HTERT RPE-1 (cell line): ENCODE results near the gene TRMT2B.
"Not testable (repeated sequence)": the region's sequence is repeated elsewhere in the genome, so short reads cannot be mapped to it uniquely, and the experiment has no call there.

Source experiments
- in situ Hi-C: fragments of 300-500 bp; cut with MboI; formaldehyde crosslinking; loops from 4 replicates; pipeline ENCODE4 v1.14.3; 2020; ENCODE audit warnings: low sequenced_read_pairs

The TRMT2B gene, protein sequence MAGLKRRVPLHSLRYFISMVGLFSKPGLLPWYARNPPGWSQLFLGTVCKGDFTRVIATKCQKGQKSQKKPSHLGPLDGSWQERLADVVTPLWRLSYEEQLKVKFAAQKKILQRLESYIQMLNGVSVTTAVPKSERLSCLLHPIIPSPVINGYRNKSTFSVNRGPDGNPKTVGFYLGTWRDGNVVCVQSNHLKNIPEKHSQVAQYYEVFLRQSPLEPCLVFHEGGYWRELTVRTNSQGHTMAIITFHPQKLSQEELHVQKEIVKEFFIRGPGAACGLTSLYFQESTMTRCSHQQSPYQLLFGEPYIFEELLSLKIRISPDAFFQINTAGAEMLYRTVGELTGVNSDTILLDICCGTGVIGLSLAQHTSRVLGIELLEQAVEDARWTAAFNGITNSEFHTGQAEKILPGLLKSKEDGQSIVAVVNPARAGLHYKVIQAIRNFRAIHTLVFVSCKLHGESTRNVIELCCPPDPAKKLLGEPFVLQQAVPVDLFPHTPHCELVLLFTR

DNA sequence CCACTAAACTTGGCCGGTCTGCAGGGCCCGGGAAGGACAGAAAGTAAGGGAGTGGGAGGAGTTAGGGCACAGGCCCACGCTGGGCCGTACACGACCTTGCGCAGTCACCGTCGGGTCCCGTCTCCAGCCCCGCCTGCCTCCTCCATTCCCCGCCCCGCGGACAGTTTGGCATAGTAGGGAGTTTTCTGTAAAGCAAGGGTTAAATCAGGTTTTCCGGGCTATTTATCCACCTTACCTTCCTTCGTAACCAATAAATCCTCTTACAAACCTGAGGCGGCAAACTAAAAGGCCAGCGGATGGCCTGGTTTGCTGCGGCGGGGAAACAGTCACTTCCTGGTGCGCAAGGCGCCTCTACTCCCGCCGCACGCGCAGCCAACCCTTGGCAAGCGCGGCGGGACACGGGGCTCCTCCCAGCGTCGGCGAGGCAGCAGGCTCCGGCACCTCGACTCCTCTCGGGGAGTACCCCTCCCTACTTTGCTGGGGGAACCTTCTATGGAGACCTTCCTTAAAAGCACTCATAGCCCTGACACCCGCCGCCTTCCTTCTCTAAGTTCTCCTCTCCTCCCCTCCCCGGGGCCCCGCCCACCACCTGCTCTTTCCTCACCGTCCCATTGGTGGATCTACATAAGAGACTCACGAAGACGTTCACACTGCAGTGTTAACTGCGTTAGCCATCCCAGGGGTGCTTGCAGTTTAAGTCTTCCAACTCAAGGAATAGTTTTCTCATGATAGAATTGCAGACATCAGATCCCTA is at the start of gene TRMT2B:
Gene TRMT2B (minus strand): TSS at position 563 of the 754 bp plus-strand sequence. CDS start 9,822 bp downstream, outside the sequence.
- in situ Hi-C loops = no loop called here

DNA sequence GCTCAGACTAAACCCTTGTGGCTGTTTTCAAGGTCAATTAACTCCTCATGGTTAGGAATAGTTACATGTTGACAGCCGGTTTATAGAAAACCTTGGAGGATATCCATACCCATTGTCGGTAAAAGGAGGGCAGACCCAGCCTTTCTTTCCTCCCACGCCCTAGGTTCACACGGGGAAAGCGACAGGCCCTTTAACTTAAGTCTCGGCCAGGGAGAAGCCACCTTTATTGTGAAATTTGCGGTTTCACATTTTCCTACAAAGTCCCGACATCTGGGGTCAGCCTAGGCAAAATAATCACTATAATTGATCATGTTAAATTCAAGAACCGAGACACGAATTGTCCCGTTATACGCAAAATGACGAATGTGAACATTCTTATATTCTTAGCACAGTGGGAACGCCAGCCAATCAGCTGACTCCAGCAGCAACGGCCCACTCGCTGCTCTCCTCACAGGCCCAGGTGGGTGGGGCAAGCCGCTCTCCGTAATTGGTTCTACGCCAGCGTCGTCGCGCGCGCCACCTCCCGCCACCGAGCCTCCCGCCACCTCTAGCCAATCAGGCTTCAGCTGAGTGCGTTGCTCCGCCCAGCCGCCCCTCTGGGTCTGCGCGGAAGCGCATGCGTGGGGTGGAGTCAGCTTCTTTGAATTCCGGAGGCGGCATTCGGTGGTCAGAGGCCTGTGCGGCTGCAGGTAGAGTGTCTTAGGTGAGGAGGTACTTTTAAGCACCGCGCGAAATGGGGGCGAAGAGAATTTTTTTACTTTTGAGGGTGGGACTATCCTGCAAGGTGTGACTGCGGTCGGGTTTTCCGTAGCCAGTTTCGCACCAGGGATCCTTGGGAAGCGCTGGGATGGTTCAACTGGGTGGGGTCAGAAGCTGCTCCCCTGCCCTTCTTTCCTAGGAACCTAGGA is 45.9 kb upstream of the TRMT2B start, which contains the start of gene CENPI:
Gene CENPI (plus strand): TSS at position 659 of the 908 bp plus-strand sequence. CDS start 2,867 bp downstream, outside the sequence.
- in situ Hi-C loops = no loop called here

DNA sequence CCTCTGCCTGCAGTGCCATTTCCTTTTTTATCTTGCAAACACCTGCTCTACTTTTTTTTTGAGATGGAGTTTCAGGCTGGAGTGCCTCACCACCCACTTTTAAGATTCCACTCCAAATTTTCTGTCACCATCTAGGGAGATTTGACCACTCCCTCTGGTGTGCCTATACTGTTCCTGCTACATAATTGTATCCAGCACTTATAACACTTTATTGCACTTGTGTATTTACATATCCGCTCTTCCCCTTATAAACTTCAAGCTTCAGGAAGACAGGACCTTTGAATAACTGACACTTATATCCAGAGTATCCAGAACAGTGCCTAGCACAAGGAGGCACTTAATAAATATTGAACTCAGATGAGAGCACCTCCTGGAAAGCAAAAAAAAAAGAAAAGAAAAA is 39.9 kb upstream of the TRMT2B start:
- in situ Hi-C loops = no loop called here

DNA sequence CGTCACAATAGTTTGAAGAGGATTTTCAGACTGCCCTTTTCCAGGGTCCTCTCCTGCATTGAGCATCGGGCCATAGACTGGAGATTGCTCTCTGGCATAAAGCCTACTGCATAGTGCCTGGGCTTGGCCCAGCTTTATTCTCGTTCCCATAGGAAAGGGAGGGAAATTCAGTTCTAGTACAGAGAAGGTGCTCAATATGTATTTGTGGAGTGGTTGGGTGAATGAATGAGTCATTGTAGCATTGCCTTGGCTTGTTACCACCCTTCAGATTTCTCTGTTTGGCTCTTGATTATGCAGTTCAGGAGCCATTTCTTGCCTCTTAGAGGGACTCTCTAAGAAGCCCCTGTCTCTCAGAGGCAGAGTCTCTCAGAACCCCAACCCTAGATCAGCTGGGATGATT is 29.3 kb upstream of the TRMT2B start:
- in situ Hi-C loops = no loop called here

DNA sequence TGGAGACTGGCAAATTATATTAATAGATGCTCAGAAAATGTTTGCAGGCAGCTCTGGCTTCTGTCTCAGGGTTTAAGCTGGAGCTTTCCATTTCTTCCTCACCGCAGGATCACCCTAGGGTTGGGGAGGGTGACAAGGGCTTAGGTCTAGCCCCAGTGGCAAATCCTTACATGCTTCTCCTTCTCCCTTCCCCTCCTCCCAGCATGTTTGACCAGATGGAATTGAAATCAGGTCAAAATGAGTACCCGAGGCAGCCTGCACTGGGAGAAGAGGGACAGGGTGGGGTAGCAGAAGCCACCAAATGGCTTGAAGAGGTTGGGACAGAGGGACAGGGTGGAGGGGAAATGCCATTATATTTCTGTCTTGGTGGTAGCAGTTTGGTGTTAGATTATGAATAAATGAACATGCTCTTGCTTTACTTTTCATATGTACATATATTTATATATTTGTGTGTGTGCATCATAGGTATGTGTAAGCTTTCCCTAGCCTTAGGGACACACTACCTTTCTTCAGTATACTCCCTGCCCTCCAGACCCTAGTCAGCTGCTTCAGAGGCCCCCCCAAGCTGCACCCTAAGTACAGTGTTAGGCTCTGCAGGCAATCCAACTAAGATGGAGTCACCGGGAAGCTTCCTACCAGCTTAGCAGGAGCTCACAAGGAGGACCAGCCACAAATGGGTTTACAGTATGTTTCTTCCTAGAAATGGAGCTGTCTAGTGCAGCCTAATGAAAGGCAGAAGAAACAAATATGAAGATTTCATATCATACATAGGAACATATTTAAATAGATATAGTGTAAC is 28.6 kb upstream of the TRMT2B start:
- in situ Hi-C loops = no loop called here

DNA sequence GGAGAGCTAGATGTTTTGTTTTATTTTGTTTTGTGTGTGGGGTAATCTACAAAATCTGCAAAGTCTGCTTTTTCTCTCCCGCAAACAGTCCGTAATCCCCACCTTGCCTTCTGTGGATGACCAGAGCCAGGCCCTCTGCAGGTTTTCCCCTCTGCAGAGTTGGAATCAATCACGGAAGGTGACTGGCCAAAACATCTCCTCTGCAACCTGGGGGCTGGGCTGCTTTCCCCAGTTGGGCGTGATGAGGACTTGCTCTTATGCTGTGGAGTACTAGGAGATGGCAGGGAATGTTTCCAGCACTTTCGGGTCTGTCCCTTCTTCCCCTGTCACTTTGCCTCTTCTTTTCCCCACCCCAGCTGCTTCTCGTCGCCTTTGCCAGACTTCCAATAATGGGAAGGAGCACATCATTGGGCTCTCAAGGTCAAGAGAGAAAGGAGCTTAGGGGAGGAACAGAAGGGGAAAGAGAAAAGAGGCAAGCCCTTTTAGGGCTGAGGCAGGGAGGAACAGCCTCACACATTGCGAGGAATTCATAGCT is 27.9 kb upstream of the TRMT2B start:
- in situ Hi-C loops = no loop called here

DNA sequence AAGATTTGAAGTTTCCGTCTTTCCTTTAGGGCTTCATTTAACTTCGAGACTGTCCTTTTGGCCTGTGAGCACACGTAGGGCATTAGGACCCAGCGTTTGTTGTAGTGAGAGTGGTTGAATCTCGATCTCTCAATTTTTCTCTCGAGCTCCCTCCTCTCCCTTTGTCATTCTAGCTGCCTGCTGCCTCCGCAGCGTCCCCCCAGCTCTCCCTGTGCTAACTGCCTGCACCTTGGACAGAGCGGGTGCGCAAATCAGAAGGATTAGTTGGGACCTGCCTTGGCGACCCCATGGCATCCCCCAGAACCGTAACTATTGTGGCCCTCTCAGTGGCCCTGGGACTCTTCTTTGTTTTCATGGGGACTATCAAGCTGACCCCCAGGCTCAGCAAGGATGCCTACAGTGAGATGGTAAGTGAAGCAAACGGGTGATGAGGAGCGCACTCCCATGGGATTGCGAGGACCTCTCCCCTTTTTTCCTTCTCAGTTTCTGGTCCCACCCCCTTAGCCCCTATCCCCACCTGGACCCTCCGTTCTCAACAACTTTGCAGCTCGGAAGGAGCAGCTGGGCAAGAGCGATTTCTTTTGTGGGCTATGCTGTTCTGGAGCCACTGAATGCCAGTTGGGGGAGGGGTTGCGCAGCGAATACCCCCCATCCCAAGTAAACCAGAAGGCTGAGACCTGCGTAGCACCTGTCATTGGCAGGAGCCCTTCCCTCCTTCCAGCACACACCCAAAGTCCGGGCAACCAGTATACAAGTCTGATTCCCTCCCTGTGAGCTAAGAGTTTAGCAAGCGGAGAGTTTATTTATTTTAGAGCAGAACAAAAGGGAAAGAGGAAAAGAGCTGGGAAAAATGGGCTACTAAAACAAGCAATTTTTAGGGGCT is 27.0 kb upstream of the TRMT2B start, which contains the start of gene TMEM35A:
Gene TMEM35A (plus strand): TSS at position 164 of the 883 bp plus-strand sequence. CDS start 124 bp downstream, at position 288.
- in situ Hi-C loops = no loop called here

DNA sequence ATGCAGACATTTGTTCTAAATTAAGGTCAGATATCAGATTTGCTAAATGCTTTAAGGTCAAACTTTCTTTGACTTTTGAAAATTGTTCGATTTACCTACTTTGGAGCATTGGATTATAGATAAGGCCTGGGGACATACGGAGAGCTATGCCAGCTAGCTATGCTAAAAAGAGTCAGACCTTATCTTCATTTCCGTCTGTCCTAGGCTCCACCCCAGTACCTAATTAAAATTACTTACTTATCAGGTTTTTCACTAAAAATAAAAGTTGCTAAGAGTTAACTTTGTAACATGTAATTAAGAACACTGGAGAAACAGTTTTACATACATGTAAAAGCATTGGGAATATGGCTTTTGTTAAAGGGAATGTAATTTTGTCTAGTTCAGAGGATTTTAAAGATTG is 19.7 kb upstream of the TRMT2B start:
- in situ Hi-C loops = no loop called here

DNA sequence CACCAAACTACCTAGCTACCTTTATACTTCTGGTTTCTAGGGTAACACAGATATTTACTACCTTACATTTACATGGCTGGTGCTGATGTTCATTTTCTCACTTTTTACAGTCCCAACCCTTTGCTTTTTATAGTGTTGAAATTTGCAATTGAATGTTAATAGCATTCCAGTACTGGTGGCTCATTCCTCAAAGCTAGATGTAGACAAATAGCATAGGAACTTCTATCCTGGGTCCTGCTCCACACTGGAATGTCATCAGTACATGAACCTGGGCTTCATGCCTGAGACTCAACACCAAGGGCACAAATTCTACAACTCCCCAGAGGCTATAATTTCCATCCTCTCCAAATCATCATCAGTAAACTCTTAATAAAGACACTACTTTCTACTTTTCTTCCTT is 10.3 kb upstream of the TRMT2B start:
- in situ Hi-C loops = no loop called here

DNA sequence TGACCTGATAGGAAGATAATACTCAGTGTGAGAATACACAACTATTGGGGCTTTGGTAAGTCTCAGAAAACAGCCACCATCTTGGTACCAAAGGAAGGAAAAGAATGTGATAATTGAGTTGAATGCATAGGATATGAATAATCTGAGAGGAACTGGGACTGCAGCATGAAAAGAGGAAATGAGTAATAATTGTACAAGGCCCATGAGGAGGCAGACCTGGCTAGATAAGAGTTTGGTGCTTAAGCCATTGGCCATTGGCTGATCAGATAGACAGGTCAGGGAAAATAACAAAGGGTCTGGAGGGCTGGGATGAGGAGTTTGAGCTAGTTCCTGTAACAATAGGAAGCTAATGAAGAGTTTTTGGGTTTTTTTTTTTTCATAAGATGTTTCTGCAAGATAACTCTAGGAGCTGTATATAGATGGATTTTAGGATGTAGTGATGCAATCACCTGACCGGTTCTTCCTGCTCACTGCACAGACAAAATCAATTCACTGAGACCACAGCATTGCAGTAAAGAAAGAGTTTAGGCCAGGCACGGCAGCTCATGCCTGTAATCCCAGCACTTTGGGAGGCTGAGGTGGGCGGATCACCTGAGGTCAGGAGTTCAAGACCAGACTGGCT is 5.3 kb upstream of the TRMT2B start:
- in situ Hi-C loops = no loop called here

DNA sequence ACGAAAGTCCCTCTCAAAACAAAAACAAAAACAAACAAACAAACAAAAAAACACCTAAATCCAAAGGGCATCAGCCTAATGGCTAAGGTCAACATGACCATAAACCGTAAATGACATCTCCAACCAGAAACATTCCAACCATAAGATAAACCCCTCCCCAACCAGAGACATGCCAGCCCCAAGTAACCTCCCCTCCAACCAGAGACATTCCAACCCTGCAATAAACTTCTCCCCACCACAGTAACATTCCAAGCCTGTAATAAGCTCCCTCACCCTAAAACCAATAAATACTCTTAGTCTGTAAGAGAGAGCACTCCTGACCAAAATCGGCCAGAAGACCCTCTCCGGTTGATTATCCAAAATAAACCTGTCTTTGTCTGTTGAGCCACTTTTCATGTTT is 4.6 kb upstream of the TRMT2B start:
- in situ Hi-C loops = not testable (repeated sequence)

DNA sequence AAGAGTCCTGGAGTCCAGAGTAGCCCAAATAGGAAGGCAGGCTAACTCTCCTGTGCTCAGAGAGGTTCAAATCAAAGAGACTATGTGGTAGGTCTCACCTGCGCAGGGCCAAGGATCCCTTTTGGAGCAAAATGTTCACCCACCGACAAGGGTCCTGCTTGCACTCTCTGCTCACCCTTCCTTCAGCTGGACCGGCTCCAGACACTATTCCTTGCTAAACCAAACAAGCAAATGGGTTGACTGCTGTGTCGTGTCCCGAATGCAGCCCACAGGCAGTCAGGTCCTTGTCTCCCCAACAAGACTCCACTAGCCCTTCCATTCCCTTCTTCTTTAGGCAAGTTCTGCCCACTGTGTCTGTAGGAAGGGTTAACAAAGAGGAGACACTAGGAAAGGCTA is 760 bp downstream of the TRMT2B start:
- in situ Hi-C loops = no loop called here

DNA sequence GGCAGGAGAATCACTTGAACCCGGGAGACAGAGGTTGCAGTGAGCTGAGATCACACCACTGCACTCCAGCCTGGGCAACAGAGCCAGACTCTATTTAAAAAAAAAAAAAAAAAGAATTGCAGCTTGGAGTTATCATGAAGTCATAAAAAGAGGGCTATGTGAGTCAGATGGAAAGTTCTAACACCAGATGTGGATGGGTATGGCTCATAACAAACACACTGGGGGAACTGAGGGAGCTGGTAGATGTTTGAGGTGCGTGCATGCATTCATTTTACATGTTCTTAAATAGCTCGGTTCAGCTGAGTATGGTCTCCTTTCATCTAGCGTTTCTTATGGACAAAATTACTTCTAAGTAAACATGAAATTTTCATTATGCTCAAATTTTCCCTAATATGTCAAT is 11.7 kb downstream of the TRMT2B start:
- in situ Hi-C loops = no loop called here

DNA sequence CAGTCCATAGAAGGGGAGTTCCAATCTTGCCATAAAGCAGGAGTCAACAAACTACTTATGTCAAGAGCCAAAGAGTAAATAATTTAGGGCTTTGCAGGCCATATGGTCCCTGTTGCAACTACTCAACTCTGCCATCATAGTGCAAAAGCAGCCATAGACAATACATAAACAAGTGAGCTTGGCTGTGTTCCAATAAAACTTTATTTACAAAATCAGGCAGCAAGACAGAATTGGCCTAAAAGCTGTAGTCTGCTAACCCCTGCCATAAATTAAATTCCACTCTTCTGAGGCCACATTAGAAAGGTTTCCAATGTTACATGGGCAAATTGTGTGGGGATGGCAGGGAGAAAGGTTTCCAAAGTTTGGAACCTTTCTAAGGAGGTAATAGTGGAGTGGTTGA is 14.7 kb downstream of the TRMT2B start:
- in situ Hi-C loops = no loop called here

DNA sequence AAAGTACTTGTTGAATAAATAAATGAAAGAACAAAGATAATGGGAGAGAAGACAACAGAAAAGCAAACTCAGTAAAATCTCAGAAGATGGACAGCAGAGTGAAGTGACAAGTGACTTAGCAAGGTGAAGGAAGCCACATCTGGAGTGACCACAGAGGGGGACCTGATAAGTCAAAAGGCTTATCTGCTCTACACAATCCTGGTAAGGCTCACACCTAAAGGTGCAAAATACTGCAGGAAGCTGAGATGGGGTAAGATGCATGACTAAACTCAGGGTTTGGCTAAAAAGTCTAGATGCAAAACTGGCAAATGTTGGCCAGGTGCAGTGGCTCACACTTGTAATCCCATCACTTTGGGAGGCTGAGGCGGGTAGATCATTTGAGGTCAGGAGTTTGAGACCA is 22.2 kb downstream of the TRMT2B start:
- in situ Hi-C loops = no loop called here

DNA sequence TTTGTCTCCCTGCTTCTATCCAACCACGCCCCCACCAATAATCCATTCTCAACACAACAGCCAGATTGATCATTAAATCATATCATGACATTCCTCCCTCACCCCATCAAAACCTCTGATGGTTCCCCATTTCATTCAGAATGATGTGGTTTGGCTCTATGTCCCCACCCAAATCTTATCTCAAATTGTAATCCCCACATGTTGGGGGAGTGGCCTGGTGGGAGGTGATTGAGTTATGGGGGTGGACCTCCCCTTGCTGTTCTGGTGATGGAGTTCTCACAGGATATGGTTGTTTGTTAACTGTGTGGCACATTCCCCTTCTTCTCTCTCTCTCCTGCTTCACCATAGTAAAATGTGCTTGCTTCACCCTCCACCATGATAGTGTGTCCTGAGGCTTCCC is 23.3 kb downstream of the TRMT2B start:
- in situ Hi-C loops = no loop called here

DNA sequence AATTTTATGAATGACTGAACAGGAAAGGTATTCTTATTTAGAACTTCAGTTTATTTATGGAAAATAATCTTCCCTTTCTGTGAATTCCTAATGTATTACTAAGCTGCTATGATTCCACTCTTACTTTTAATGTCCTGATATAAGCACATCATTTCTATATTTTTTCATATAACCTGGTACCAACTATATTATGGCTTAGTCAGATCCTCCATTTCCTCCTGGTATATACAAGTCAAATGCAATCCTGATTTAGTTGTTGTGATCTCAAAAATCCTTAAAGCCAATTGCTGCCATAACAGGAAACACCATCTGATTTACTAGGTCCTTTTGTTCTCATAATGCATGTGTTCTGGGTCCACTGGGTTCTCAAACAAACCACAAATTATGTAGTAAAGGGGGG is 26.8 kb downstream of the TRMT2B start:
- in situ Hi-C loops = no loop called here

DNA sequence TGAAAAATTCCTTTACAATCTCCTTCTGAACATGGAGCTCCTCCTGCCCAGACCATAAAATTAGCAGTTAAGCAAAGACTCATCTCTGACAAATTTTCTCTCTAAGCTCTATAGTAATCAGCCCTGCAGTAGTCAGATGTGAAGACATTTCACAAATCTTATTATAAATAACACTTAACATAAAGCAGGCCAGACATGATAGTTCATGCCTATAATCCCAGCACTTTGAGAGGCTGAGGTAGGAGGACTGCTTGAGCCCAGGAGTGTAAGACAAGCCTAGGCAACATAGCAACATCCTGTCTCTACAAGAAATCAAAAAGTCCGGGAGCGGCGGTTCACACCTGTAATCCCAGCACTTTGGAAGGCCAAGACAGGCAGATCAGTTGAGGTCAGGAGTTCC is 29.9 kb downstream of the TRMT2B start:
- in situ Hi-C loops = no loop called here
